ENCODE measurements around the gene PTBP3.
A peak's percentile ranks its signal among the peaks of the same experiment; 100 is the strongest.

The PTBP3 gene

GRCh38 chr9:112332977-112333638 is at the start of gene PTBP3:
Gene PTBP3, minus strand, starts transcription at chr9:112333619. Its CDS starts 35,754 bp downstream, at chr9:112297865.
- Histone ChIP-seq H3K27me3 (no peaks in the 10 kb centered on the region), H3K4me1 (ENCODE audit: control insufficient read depth in 1 of 2, insufficient read depth in 1 of 2, low read depth in 1 of 2, low read length in 1 of 2) (peaks cover 54 to 58% of the 10 kb centered on the region in 2 experiments), H3K4me3 (ENCODE audit: low read depth in 1 of 2, low read length in 1 of 2) (peak within 1 kb of the TSS; percentile 86 to 92), H3K36me3 (no peaks in the 10 kb centered on the region), H3K27ac (peak within 1 kb of the TSS; percentile 100), H3K9me3 (no peaks in the 10 kb centered on the region)
- TF ChIP-seq CTCF (IDR thresholded peaks at IDR 0.05), result no peak

- Histone ChIP-seq H3K4me1 (ENCODE audit: control insufficient read depth in 1 of 2, insufficient read depth in 1 of 2, low read depth in 1 of 2, low read length in 1 of 2) (peaks cover 60 to 62% of the 10 kb centered on the region in 2 experiments), H3K27me3 (no peaks in the 10 kb centered on the region), H3K9me3 (no peaks in the 10 kb centered on the region), H3K36me3 (peaks cover 4% of the 10 kb centered on the region), H3K4me3 (ENCODE audit: low read depth in 1 of 2, low read length in 1 of 2) (no peak overlapping the region), H3K27ac (peak overlapping the region; percentile 19)
- no peak for TF ChIP-seq CTCF (IDR thresholded peaks at IDR 0.05)
Measured at GRCh38 chr9:112382501-112383364, 49.3 kb upstream of the PTBP3 start.

GRCh38 chr9:112382066-112382465 is 48.6 kb upstream of the PTBP3 start:
- no peak for TF ChIP-seq CTCF (IDR thresholded peaks at IDR 0.05)
- no peaks in the 10 kb centered on the region for H3K36me3 ChIP-seq
- H3K4me3 ChIP-seq (ENCODE audit: low read depth in 1 of 2, low read length in 1 of 2), result no peak overlapping the region
- H3K4me1 ChIP-seq (ENCODE audit: control insufficient read depth in 1 of 2, insufficient read depth in 1 of 2, low read depth in 1 of 2, low read length in 1 of 2), result peaks cover 66 to 69% of the 10 kb centered on the region in 2 experiments
- peak overlapping the region; percentile 19 for H3K27ac ChIP-seq
- no peaks in the 10 kb centered on the region for H3K27me3 ChIP-seq
- no peaks in the 10 kb centered on the region for H3K9me3 ChIP-seq

GRCh38 chr9:112380825-112381221 is 47.4 kb upstream of the PTBP3 start:
- TF ChIP-seq CTCF (IDR thresholded peaks at IDR 0.05), result no peak
- Histone ChIP-seq H3K9me3 (no peaks in the 10 kb centered on the region), H3K36me3 (no peaks in the 10 kb centered on the region), H3K4me3 (ENCODE audit: low read depth in 1 of 2, low read length in 1 of 2) (peak overlapping the region; percentile 83 to 91), H3K4me1 (ENCODE audit: control insufficient read depth in 1 of 2, insufficient read depth in 1 of 2, low read depth in 1 of 2, low read length in 1 of 2) (peaks cover 70 to 72% of the 10 kb centered on the region in 2 experiments), H3K27ac (peak overlapping the region; percentile 94), H3K27me3 (no peaks in the 10 kb centered on the region)

GRCh38 chr9:112380102-112380824 is 46.8 kb upstream of the PTBP3 start, which contains the start of gene HSDL2:
Gene HSDL2, plus strand, starts transcription at chr9:112380108. Its CDS starts 56 bp downstream, at chr9:112380164.
- no peaks in the 10 kb centered on the region for H3K27me3 ChIP-seq
- H3K27ac ChIP-seq, result peak within 1 kb of the TSS; percentile 94
- no peaks in the 10 kb centered on the region for H3K9me3 ChIP-seq
- H3K4me3 ChIP-seq (ENCODE audit: low read depth in 1 of 2, low read length in 1 of 2), result peak within 1 kb of the TSS; percentile 83 to 91
- no peaks in the 10 kb centered on the region for H3K36me3 ChIP-seq
- TF ChIP-seq CTCF (IDR thresholded peaks at IDR 0.05), result no peak
- peaks cover 65 to 67% of the 10 kb centered on the region in 2 experiments for H3K4me1 ChIP-seq (ENCODE audit: control insufficient read depth in 1 of 2, insufficient read depth in 1 of 2, low read depth in 1 of 2, low read length in 1 of 2)
